GM23248 (cell line): ENCODE measurements around the gene SMIM36. TPM values are rescaled to one million over a fixed set of nuclear protein-coding genes. Genes with fewer than 3 reads are reported as not detected.
"Not testable (repeated sequence)": the region's sequence is repeated elsewhere in the genome, so short reads cannot be mapped to it uniquely, and the experiment has no call there.

Experiments
- DNase-seq: peaks from one replicate; pipeline ENCODE4 v3.0.0-alpha.2; 2015
- H2AFZ ChIP-seq: fragments of 200-600 bp; sonication (generic); 2 replicates; pipeline ENCODE4 v1.6.1; 2016; ENCODE audit warnings: antibody characterized with exemption
- H3F3A ChIP-seq: fragments of 200-600 bp; sonication (generic); 2 replicates; pipeline ENCODE4 v1.6.1; 2016; ENCODE audit warnings: mild to moderate bottlenecking, antibody characterized with exemption, mixed run types; ENCODE audit not compliant: insufficient read depth
- H3K27ac ChIP-seq: fragments of 200-600 bp; sonication (generic); 2 replicates; pipeline ENCODE4 v1.5.1; 2016; ENCODE audit warnings: mild to moderate bottlenecking
- H3K27me3 ChIP-seq: fragments of 200-600 bp; sonication (generic); replicated peaks from 2 replicates; pipeline ENCODE4 v1.6.1; 2016; ENCODE audit warnings: mild to moderate bottlenecking; ENCODE audit not compliant: insufficient read depth
- H3K36me3 ChIP-seq: fragments of 200-600 bp; sonication (generic); 2 replicates; pipeline ENCODE4 v1.6.1; 2016; ENCODE audit warnings: low read depth, mild to moderate bottlenecking
- H3K4me1 ChIP-seq: fragments of 200-600 bp; sonication (generic); 2 replicates; pipeline ENCODE4 v1.6.1; 2016; ENCODE audit warnings: mild to moderate bottlenecking; ENCODE audit not compliant: insufficient read depth
- H3K4me2 ChIP-seq: fragments of 200-600 bp; sonication (generic); one replicate; pipeline ENCODE4 v1.6.1; 2016; ENCODE audit warnings: mild to moderate bottlenecking; ENCODE audit not compliant: unreplicated experiment
- H3K4me3 ChIP-seq: fragments of 200-600 bp; sonication (generic); 2 replicates; pipeline ENCODE4 v1.5.1; 2016; ENCODE audit warnings: mild to moderate bottlenecking
- H3K79me2 ChIP-seq: fragments of 200-600 bp; sonication (generic); 2 replicates; pipeline ENCODE4 v1.6.1; 2016; ENCODE audit warnings: mild to moderate bottlenecking; ENCODE audit not compliant: insufficient read depth
- H3K9ac ChIP-seq: fragments of 200-600 bp; sonication (generic); 2 replicates; pipeline ENCODE4 v1.6.1; 2016; ENCODE audit warnings: mild to moderate bottlenecking
- H3K9me2 ChIP-seq: fragments of 200-600 bp; sonication (generic); 2 replicates; pipeline ENCODE4 v1.6.1; 2016; ENCODE audit warnings: mixed run types, mild to moderate bottlenecking, moderate library complexity; ENCODE audit not compliant: insufficient read depth
- H3K9me3 ChIP-seq: fragments of 200-600 bp; sonication (generic); one replicate; pipeline ENCODE4 v1.6.1; 2017; ENCODE audit warnings: low read depth
- H4K20me1 ChIP-seq: fragments of 200-600 bp; sonication (generic); 2 replicates; pipeline ENCODE4 v1.6.0; 2016; ENCODE audit not compliant: insufficient read depth
- EZH2 ChIP-seq: fragments of 200-600 bp; sonication (generic); IDR thresholded peaks from 2 replicates; pipeline ENCODE4 v1.6.1; 2018; ENCODE audit warnings: antibody characterized with exemption, mild to moderate bottlenecking; ENCODE audit not compliant: insufficient read depth, poor library complexity, severe bottlenecking
- EZH2phosphoT487 ChIP-seq: fragments of 200-600 bp; sonication (generic); IDR thresholded peaks from 2 replicates; pipeline ENCODE4 v1.6.1; 2018; ENCODE audit warnings: antibody characterized with exemption, moderate library complexity, mild to moderate bottlenecking, low read depth; ENCODE audit not compliant: insufficient read depth
- WGBS, 2 experiments: methylation state at CpG; one replicate each; pipeline ENCODE4 v1.1.6; 2015 to 2017; ENCODE audit warnings: low lambda C conversion rate in 2 of 2, low coverage in 1 of 2; ENCODE audit errors: missing lambda C conversion rate in 2 of 2; 5-methylcytosine and 5-hydroxymethylcytosine counted together
- in situ Hi-C: fragments of 300-500 bp; cut with MboI; formaldehyde crosslinking; loops from 2 replicates; pipeline ENCODE4 v1.15.0; 2020
- polyA plus RNA-seq: library from polyadenylated mRNA; unstranded; fragments of >200 nt; fragmentation: Nextera tagmentation; extraction: Ambion mirVana; gene quantifications from 2 replicates; pipeline ENCODE4 v1.2.1, GENCODE V29; 2016
- total RNA-seq: library from RNA; depleted of rRNA; stranded (reverse); fragments of >200 nt; shearing (Covaris generic); gene quantifications from 2 replicates; pipeline ENCODE4 v1.2.3, GENCODE V29; 2014

SMIM36 gene
- total and polyA plus RNA-seq, 2 experiments from 2014 or later, result not detected

DNA sequence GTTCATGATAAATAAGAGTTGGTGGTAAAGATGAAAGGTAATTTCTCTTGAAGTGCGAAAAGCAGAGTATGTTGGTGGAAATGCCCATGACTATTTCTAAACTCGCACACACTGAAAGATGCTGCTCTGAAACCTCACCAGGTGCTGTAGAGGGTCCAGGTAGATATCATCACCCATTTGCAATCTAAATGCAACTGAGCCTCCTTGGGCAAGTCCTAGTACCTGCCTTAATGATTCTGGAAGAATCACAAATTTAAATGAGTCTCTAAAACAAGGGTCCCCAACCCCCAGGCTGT is 83.7 kb downstream of the SMIM36 start:
- H3K36me3 ChIP-seq, result no peaks in the 10 kb centered on the region
- H3K9me3 ChIP-seq, result no peaks in the 10 kb centered on the region
- no peak overlapping the region for H2AFZ ChIP-seq
- H3K27ac ChIP-seq, result no peak overlapping the region
- TF ChIP-seq EZH2, result no peak
- no peak for TF ChIP-seq EZH2phosphoT487
- H3K4me3 ChIP-seq, result no peak overlapping the region
- DNase-seq, result no peak
- in situ Hi-C loops, result no loop called here
- no peak overlapping the region for H3K4me2 ChIP-seq
- H3K9ac ChIP-seq, result no peak overlapping the region
- H3K4me1 ChIP-seq, result peaks cover 17% of the 10 kb centered on the region
- H3K27me3 ChIP-seq, result no peaks in the 10 kb centered on the region; the same call in 1 of the 2 replicates
- no peaks in the 10 kb centered on the region for H3K9me2 ChIP-seq
- WGBS, 2 experiments, result 91 to 96% methylated on average over 2 of the region's 2 CpGs
- H4K20me1 ChIP-seq, result no peaks in the 10 kb centered on the region
- H3F3A ChIP-seq, result peaks cover 16% of the 10 kb centered on the region
- no peaks in the 10 kb centered on the region for H3K79me2 ChIP-seq

GRCh38 chr17:55426851-55427586 is 84.2 kb downstream of the SMIM36 start:
- no peaks in the 10 kb centered on the region; the same call in 1 of the 2 replicates for H3K27me3 ChIP-seq
- no peaks in the 10 kb centered on the region for H3K36me3 ChIP-seq
- no peak overlapping the region for H3K4me3 ChIP-seq
- H2AFZ ChIP-seq, result no peak overlapping the region
- H3K4me1 ChIP-seq, result peaks cover 13% of the 10 kb centered on the region
- H3K9me2 ChIP-seq, result no peaks in the 10 kb centered on the region
- in situ Hi-C loops, result no loop called here
- peak; percentile 85 for DNase-seq
- 1 to 4% methylated on average over 2 of the region's 2 CpGs for WGBS, 2 experiments
- H3K9ac ChIP-seq, result no peak overlapping the region
- H3K27ac ChIP-seq, result peak overlapping the region; percentile 36
- H3F3A ChIP-seq, result peaks cover 12% of the 10 kb centered on the region
- H3K4me2 ChIP-seq, result no peak overlapping the region
- TF ChIP-seq EZH2 (no peak), EZH2phosphoT487 (no peak)
- no peaks in the 10 kb centered on the region for H3K9me3 ChIP-seq
- H4K20me1 ChIP-seq, result no peaks in the 10 kb centered on the region
- H3K79me2 ChIP-seq, result no peaks in the 10 kb centered on the region

GRCh38 chr17:55424893-55425540 is 86.2 kb downstream of the SMIM36 start:
- Histone ChIP-seq H3K4me1 (peaks cover 5% of the 10 kb centered on the region; the same call in 1 of the 2 replicates), H3K27me3 (no peaks in the 10 kb centered on the region; the same call in 1 of the 2 replicates), H3K4me3 (no peak overlapping the region), H3K36me3 (no peaks in the 10 kb centered on the region), H3K9me3 (no peaks in the 10 kb centered on the region), H3F3A (peaks cover 6% of the 10 kb centered on the region; the same call in 1 of the 2 replicates), H4K20me1 (no peaks in the 10 kb centered on the region), H3K79me2 (no peaks in the 10 kb centered on the region; the same call in 1 of the 2 replicates), H3K4me2 (no peak overlapping the region), H3K9me2 (no peaks in the 10 kb centered on the region), H3K9ac (no peak overlapping the region), H2AFZ (no peak overlapping the region), H3K27ac (no peak overlapping the region)
- DNase-seq, result no peak
- no peak for TF ChIP-seq EZH2phosphoT487
- no peak for TF ChIP-seq EZH2
- 57 to 60% methylated on average over 4 of the region's 4 CpGs for WGBS, 2 experiments
- in situ Hi-C loops, result no loop called here

DNA sequence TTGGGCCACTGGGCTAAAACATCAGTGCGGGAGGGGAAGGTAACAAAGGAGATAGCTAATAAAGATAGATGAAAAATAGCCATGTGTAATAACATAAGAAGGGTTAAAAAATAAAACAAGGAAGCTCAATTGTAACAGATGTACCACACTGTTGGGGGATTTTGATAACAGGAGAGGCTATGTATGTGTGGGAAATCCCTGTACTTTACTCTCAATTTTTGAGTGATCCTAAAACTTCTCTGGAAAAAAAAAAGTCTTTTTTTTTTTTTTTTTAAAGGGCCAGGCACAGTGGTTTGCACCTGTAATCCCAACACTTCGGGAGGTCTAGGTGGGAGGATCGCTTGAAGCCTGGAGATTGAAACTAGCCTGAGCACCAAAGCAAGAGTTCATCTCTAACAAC is 87.7 kb downstream of the SMIM36 start:
- H3K79me2 ChIP-seq, result no peaks in the 10 kb centered on the region; the same call in 1 of the 2 replicates
- in situ Hi-C loops, result no loop called here
- no peak for DNase-seq
- H3K9me2 ChIP-seq, result no peaks in the 10 kb centered on the region
- peaks cover 6% of the 10 kb centered on the region; the same call in 1 of the 2 replicates for H3F3A ChIP-seq
- H3K4me3 ChIP-seq, result no peak overlapping the region
- TF ChIP-seq EZH2, result no peak
- H4K20me1 ChIP-seq, result no peaks in the 10 kb centered on the region
- H3K27me3 ChIP-seq, result no peaks in the 10 kb centered on the region; the same call in 1 of the 2 replicates
- no peak overlapping the region for H3K9ac ChIP-seq
- H3K9me3 ChIP-seq, result no peaks in the 10 kb centered on the region
- WGBS, 2 experiments, result 77 to 82% methylated on average over 3 of the region's 3 CpGs
- no peaks in the 10 kb centered on the region for H3K36me3 ChIP-seq
- H3K4me1 ChIP-seq, result peaks cover 5% of the 10 kb centered on the region; the same call in 1 of the 2 replicates
- H2AFZ ChIP-seq, result no peak overlapping the region
- H3K27ac ChIP-seq, result no peak overlapping the region
- H3K4me2 ChIP-seq, result no peak overlapping the region

DNA sequence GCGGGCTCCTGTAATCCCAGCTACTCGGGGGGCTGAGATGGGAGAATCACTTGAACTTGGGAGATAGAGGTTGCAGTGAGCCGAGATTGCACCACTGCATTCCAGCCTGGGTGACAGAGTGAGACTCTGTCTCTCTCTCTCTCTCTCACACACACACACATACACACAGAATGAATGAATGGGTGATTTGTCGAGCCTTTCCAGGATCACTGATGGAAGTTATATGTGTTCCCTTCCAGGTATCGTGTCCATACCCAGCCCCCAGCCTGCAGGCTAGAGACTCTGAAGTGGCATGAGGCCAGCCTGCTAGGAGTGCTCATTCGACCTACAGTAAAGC is 88.5 kb downstream of the SMIM36 start:
- H3K27me3 ChIP-seq, H3K9me2 ChIP-seq, H3K36me3 ChIP-seq, H3K9me3 ChIP-seq, H3K9ac ChIP-seq, H3K4me3 ChIP-seq, in situ Hi-C loops, H2AFZ ChIP-seq, H3F3A ChIP-seq, H3K27ac ChIP-seq, H3K4me2 ChIP-seq, H4K20me1 ChIP-seq, H3K4me1 ChIP-seq, DNase-seq, H3K79me2 ChIP-seq: not testable (repeated sequence)
- WGBS, 2 experiments, result 74 to 76% methylated on average over 6 of the region's 6 CpGs
